Activated CD8-positive, alpha-beta memory T cell treated with anti-CD3 and anti-CD28 coated beads, Interleukin-2, amount 50 U/mL, for 24 hours (primary cell): ENCODE measurements around the gene PODN.

ENCODE experiments used
- DNase-seq: peaks from one replicate; pipeline ENCODE4 v3.0.0-alpha.2; 2020; ENCODE audit errors: extremely low read depth

PODN gene

GRCh38 chr1:53131590-53131938, 69.6 kb downstream of the PODN start:
- DNase-seq, result no peak

GRCh38 chr1:53132176-53132575, 70.2 kb downstream of the PODN start:
- DNase-seq, result no peak

- DNase-seq, result no peak
These were observed 71.4 kb downstream of the PODN start for GRCh38 chr1:53133261-53134041.

- no peak for DNase-seq
These were observed 72.1 kb downstream of the PODN start for GRCh38 chr1:53134042-53134485.
